HepG2 (cell line): ENCODE results near the gene UPK1A. TPM values are rescaled to one million over a fixed set of nuclear protein-coding genes. Genes with fewer than 3 reads are reported as not detected.

ENCODE experiments used
- ARHGAP35 ChIP-seq: sonication (generic); formaldehyde crosslinking; IDR thresholded peaks from 2 replicates; pipeline ENCODE4 v1.9.0; 2022; ENCODE audit warnings: mild to moderate bottlenecking, inconsistent platforms, moderate library complexity, missing genetic modification reagents, borderline replicate concordance
- ATF7-NPFF ChIP-seq: sonication (generic); formaldehyde crosslinking; IDR thresholded peaks from 2 replicates; pipeline ENCODE4 v1.8.1; 2023; ENCODE audit warnings: mild to moderate bottlenecking, low read depth, missing genetic modification reagents, moderate library complexity
- CBX2 ChIP-seq, 2 experiments: fragments of 200-600 bp in 1 of 2; sonication (generic); formaldehyde crosslinking in 1 of 2; IDR thresholded peaks; 2 replicates each; pipeline versions ENCODE4 v1.7.0 to v1.8.1; 2018 to 2022; ENCODE audit warnings: low read depth in 2 of 2, low read length in 1 of 2, mild to moderate bottlenecking in 1 of 2, missing genetic modification reagents in 1 of 2
- CCDC6 ChIP-seq: sonication (generic); formaldehyde crosslinking; IDR thresholded peaks from 2 replicates; pipeline ENCODE4 v1.8.1; 2022; ENCODE audit warnings: mild to moderate bottlenecking, missing genetic modification reagents, moderate library complexity
- DMAP1 ChIP-seq: IDR thresholded peaks from 2 replicates; pipeline ENCODE4 v1.6.1; 2016
- FOSL1 ChIP-seq: sonication (generic); formaldehyde crosslinking; IDR thresholded peaks from 2 replicates; pipeline ENCODE4 v1.9.0; 2021; ENCODE audit warnings: missing genetic modification reagents, borderline replicate concordance
- HMG20B ChIP-seq: conservative IDR thresholded peaks from 2 replicates; pipeline ENCODE4 v1.6.1; 2016; ENCODE audit warnings: missing genetic modification reagents, missing compliant biosample characterization
- NR3C1 ChIP-seq: sonication (generic); formaldehyde crosslinking; IDR thresholded peaks from 2 replicates; pipeline ENCODE4 v1.4.0; 2020; ENCODE audit warnings: missing genetic modification reagents
- RNF219 ChIP-seq: sonication (generic); formaldehyde crosslinking; IDR thresholded peaks from 2 replicates; pipeline ENCODE4 v1.5.0; 2020; ENCODE audit warnings: mild to moderate bottlenecking, missing genetic modification reagents
- SAFB2 ChIP-seq: sonication (generic); formaldehyde crosslinking; IDR thresholded peaks from 2 replicates; pipeline ENCODE4 v1.5.1; 2020; ENCODE audit warnings: missing genetic modification reagents, low read depth, mild to moderate bottlenecking, borderline replicate concordance
- ZFP36 ChIP-seq: fragments of 150-350 bp; IDR thresholded peaks from 2 replicates; pipeline ENCODE4 v1.6.1; 2018; ENCODE audit warnings: borderline replicate concordance, low read length, low read depth; ENCODE audit not compliant: partially characterized antibody
- ZHX2 ChIP-seq, 2 experiments: sonication (generic) in 1 of 2; formaldehyde crosslinking in 1 of 2; IDR thresholded peaks; 2 replicates each; pipeline versions ENCODE4 v1.6.1 to v1.9.0; 2014 to 2022; ENCODE audit warnings: antibody characterized with exemption in 1 of 2, borderline replicate concordance in 1 of 2, inconsistent platforms in 1 of 2, low read depth in 1 of 2, missing genetic modification reagents in 1 of 2
- ZNF121 ChIP-seq: sonication (generic); formaldehyde crosslinking; IDR thresholded peaks from 2 replicates; pipeline ENCODE4 v1.5.0; 2020; ENCODE audit warnings: mild to moderate bottlenecking, missing genetic modification reagents
- ZNF264 ChIP-seq: sonication (generic); formaldehyde crosslinking; IDR thresholded peaks from 2 replicates; pipeline ENCODE4 v1.4.0; 2020; ENCODE audit warnings: missing genetic modification reagents
- ZNF564 ChIP-seq: sonication (generic); formaldehyde crosslinking; IDR thresholded peaks from 2 replicates; pipeline ENCODE4 v1.8.1; 2023; ENCODE audit warnings: mild to moderate bottlenecking, missing genetic modification reagents
- ZNF589 ChIP-seq: sonication (generic); formaldehyde crosslinking; conservative IDR thresholded peaks from 2 replicates; pipeline ENCODE4 v1.8.0; 2022; ENCODE audit warnings: mild to moderate bottlenecking, moderate library complexity, missing genetic modification reagents
- ZNF674 ChIP-seq: sonication (generic); formaldehyde crosslinking; IDR thresholded peaks from 2 replicates; pipeline ENCODE4 v1.5.0; 2020; ENCODE audit warnings: low read depth, mild to moderate bottlenecking, missing genetic modification reagents
- ZNF724P ChIP-seq: sonication (generic); formaldehyde crosslinking; IDR thresholded peaks from 2 replicates; pipeline ENCODE4 v1.8.0; 2022; ENCODE audit warnings: missing genetic modification reagents, borderline replicate concordance
- ZNF773 ChIP-seq: sonication (generic); formaldehyde crosslinking; IDR thresholded peaks from 2 replicates; pipeline ENCODE4 v1.4.0; 2020; ENCODE audit warnings: missing genetic modification reagents, borderline replicate concordance
- polyA plus RNA-seq, 8 experiments: library from polyadenylated mRNA; depleted of rRNA in 3 of 8; stranded (reverse) in 7 of 8; unstranded in 1 of 8; fragments of >200 nt; fragmentation: Illumina TruSeq in 4 of 8; extraction: Trizol in 4 of 8; gene quantifications; 2 replicates each; pipeline versions ENCODE4 v1.2.1 to v1.2.3, GENCODE V29; 2011 to 2016; ENCODE audit warnings: low read depth in 4 of 8, missing spikeins in 1 of 8, mixed read lengths in 1 of 8; ENCODE audit not compliant: insufficient read depth in 1 of 8
- total RNA-seq, 5 experiments: library from RNA; depleted of rRNA; stranded (reverse); fragments of >200 nt; fragmentation: Illumina TruSeq; extraction: Trizol; gene quantifications; 2 replicates each; pipeline ENCODE4 v1.2.3, GENCODE V29; 2016; ENCODE audit warnings: low read depth in 1 of 5
- TF ChIP-seq, protein P1 (sequence below): sonication (generic); formaldehyde crosslinking; IDR thresholded peaks from 2 replicates; pipeline ENCODE4 v1.4.0; 2020; ENCODE audit warnings: missing genetic modification reagents

Gene UPK1A
- total and polyA plus RNA-seq, 2 of the 13 experiments (the other 11 are each of a cell fraction or from before 2014, with no cell fraction given): 2.9 TPM; not detected in 1

DNA sequence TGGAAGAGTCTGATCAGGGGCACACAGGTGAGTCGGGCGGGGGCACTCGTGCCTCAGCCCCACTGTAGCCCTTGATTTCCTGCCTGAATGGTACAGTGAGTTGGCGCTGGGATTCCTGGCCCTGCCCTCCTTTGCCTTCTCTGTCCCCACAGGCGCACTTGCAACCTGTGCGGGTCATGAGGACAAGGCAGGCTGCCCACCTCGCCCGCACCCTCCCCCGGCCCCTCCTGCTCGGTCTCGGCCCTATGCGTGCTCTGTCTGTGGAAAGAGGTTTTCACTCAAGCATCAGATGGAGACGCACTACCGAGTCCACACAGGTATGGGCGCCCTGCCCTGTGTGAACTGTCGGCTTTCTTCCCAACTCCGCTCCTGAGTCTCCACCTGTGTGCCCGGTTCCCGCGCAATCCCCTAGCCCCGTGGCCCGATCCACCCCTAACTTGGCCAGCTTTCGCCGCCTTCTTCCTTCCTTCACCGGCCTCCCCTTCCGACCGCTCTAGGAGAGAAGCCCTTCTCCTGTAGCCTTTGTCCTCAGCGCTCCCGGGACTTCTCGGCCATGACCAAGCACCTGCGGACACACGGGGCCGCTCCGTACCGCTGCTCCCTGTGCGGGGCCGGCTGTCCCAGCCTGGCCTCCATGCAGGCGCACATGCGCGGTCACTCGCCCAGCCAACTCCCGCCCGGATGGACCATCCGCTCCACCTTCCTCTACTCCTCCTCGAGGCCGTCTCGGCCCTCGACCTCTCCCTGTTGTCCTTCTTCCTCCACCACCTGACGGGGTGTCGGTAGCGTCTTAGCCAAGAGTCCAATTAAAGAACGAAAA is 49.9 kb downstream of the UPK1A start (continued):
- TF ChIP-seq RNF219: no peak; the same call in 1 of the 2 replicates
- no peak for TF ChIP-seq ZHX2 (IDR thresholded peaks at IDR 0.05; ENCODE audit: low read depth)
- TF ChIP-seq ZHX2 (CRISPR knock-in tag; IDR thresholded peaks at IDR 0.05; ENCODE audit: borderline replicate concordance): 0 out of 2 replicates have a peak, but pooled peaks have one; percentile 17
- 0 out of 2 replicates have a peak, but pooled peaks have one; percentile 8 for TF ChIP-seq ZNF121 (CRISPR knock-in tag)
- no peak for TF ChIP-seq ZNF674 (CRISPR knock-in tag)
- TF ChIP-seq ZNF773 (CRISPR knock-in tag): peak; percentile 34; the same call in 1 of the 2 replicates
- peak; percentile 84 for TF ChIP-seq DMAP1
- TF ChIP-seq HMG20B (CRISPR knock-in tag): no peak
- TF ChIP-seq CBX2 (IDR thresholded peaks at IDR 0.05; ENCODE audit: low read depth, low read length): no peak
- no peak for TF ChIP-seq CBX2 (CRISPR knock-in tag; IDR thresholded peaks at IDR 0.05; ENCODE audit: low read depth)
- 0 out of 2 replicates have a peak, but pooled peaks have one; percentile 11 for TF ChIP-seq ZNF564 (CRISPR knock-in tag)
- 0 out of 2 replicates have a peak, but pooled peaks have one; percentile 40 for TF ChIP-seq ATF7-NPFF
- TF ChIP-seq ARHGAP35 (CRISPR knock-in tag): 0 out of 2 replicates have a peak, but pooled peaks have one; percentile 18
- no peak; the same call in 1 of the 2 replicates for TF ChIP-seq ZNF724P
- TF ChIP-seq, protein P1, sequence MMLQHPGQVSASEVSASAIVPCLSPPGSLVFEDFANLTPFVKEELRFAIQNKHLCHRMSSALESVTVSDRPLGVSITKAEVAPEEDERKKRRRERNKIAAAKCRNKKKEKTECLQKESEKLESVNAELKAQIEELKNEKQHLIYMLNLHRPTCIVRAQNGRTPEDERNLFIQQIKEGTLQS: no peak
- no peak for TF ChIP-seq NR3C1
- no peak for TF ChIP-seq ZFP36
- no peak for TF ChIP-seq CCDC6 (CRISPR knock-in tag)
- no peak for TF ChIP-seq FOSL1 (CRISPR knock-in tag)
- peak; percentile 76; the same call in 1 of the 2 replicates for TF ChIP-seq ZNF589 (CRISPR knock-in tag)
- TF ChIP-seq ZNF264: no peak
- TF ChIP-seq SAFB2 (CRISPR knock-in tag): no peak
